Ovary (tissue), 10 donors: ENCODE data around the gene NPS. TPM values are rescaled to one million over a fixed set of nuclear protein-coding genes. Genes with fewer than 3 reads are reported as not detected.

Experiments
- DNase-seq, 5 donors: peaks; one replicate each; pipeline ENCODE4 v3.0.0-alpha.2; 2019 to 2020
- H3K27ac ChIP-seq, 2 donors: fragments of 200-600 bp; one replicate each; pipeline versions ENCODE4 v1.5.1 to v1.8.0; 2019 to 2022
- H3K27me3 ChIP-seq: fragments of 200-600 bp; one replicate; pipeline ENCODE4 v1.8.0; 2022
- H3K36me3 ChIP-seq: fragments of 200-600 bp; sonication (generic); one replicate; pipeline ENCODE4 v1.5.1; 2019
- H3K4me1 ChIP-seq: one replicate; pipeline ENCODE4 v1.8.1; 2013; ENCODE audit warnings: mild to moderate bottlenecking, moderate library complexity; ENCODE audit not compliant: insufficient read depth
- H3K4me3 ChIP-seq: fragments of 200-600 bp; sonication (generic); one replicate; pipeline ENCODE4 v1.5.1; 2017
- H3K9me3 ChIP-seq, 2 donors: fragments of 200-600 bp in 1 of 2; sonication (generic) in 1 of 2; one replicate each; pipeline versions ENCODE4 v1.5.1 to v1.8.1; 2013 to 2019; ENCODE audit warnings: mild to moderate bottlenecking in 1 of 2, moderate library complexity in 1 of 2
- CTCF ChIP-seq, 3 donors: fragments of 450-650 bp in 2 of 3; fragments of 200-600 bp in 1 of 3; IDR thresholded peaks; one replicate each; pipeline versions ENCODE4 v1.5.1 to v1.8.0; 2016 to 2022; ENCODE audit warnings: antibody characterized with exemption in 3 of 3, mild to moderate bottlenecking in 1 of 3
- EP300 ChIP-seq: sonication (generic); formaldehyde crosslinking; IDR thresholded peaks from one replicate; pipeline ENCODE4 v1.6.1; 2017; ENCODE audit warnings: antibody characterized with exemption
- POLR2A ChIP-seq: fragments of 450-650 bp; IDR thresholded peaks from one replicate; pipeline ENCODE4 v1.6.1; 2017; ENCODE audit warnings: antibody characterized with exemption, mild to moderate bottlenecking, moderate library complexity
- WGBS, 3 donors: extraction: QIAGEN DNeasy Blood & Tissue Kit in 1 of 3; methylation state at CpG; one replicate each; pipeline versions ENCODE4 v1.1.5 to v1.1.7; 2013 to 2017; 5-methylcytosine and 5-hydroxymethylcytosine counted together
- intact Hi-C, 4 donors: fragments of 100-400 bp; cut with DNase I; formaldehyde crosslinking; loops; one replicate each; pipeline versions ENCODE4 v1.11.0 to v1.15.1; 2022 to 2023
- long read RNA-seq, 3 donors: library from polyadenylated mRNA in 2 of 3; unstranded in 2 of 3; transcript quantifications; one replicate each; pipeline ENCODE4 v2.0.0 and lab custom pipeline, GENCODE V29; 2021 to 2026
- polyA plus RNA-seq, 2 donors: library from polyadenylated mRNA; stranded (reverse); fragments of 200-250 nt in 1 of 2; fragments of 350-450 nt in 1 of 2; fragmentation: Illumina TruSeq in 1 of 2; extraction: RNeasy Lipid Tissue Mini Kit (QIAGEN cat#74804) in 1 of 2; gene quantifications; one replicate each; pipeline ENCODE4 v1.2.3, GENCODE V29; 2013 to 2014
- total RNA-seq, 7 donors: library from RNA; depleted of rRNA in 2 of 7; stranded (reverse); fragments of >200 nt in 2 of 7; fragmentation: NEBNext Ultra II Directional in 3 of 7; extraction: Animal tissue kit (Norgen Biotek cat#: 25700) in 3 of 7; gene quantifications; one replicate each; pipeline versions ENCODE4 v1.1.0 to v1.2.4, GENCODE V29; 2016 to 2023
- donor health status: DM: no; HTN: no; CAD: no; lungs with moderate emphysema.
- donor health status: DM: no; HTN: no; CAD: no.
- donor health status: Bipolar disorder and iron deficiency.
- donor health status: DM: yes; HTN: yes; CAD: no.
- donor health status: DM: no; HTN: no; CAD: no.
- donor health status: DM: yes; HTN: yes; CAD: no.

Gene NPS, protein sequence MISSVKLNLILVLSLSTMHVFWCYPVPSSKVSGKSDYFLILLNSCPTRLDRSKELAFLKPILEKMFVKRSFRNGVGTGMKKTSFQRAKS
- total RNA-seq (not detected), polyA plus RNA-seq (not detected)
- long read RNA-seq, donor 1 = 0 reads
- long read RNA-seq, donor 2 = 0 reads
- long read RNA-seq, donor 3 = 0 reads

- no peak within 1 kb of the TSS for H3K4me3 ChIP-seq
- WGBS, 3 donors = 61 to 69% (median 66%) methylated on average over 4 of the region's 4 CpGs
- H3K27me3 ChIP-seq = no peaks in the 10 kb centered on the region
- H3K9me3 ChIP-seq = peaks cover 0 to under 1% of the 10 kb centered on the region in 2 donors
- TF ChIP-seq CTCF (IDR thresholded peaks at IDR 0.05) (no peak), POLR2A (no peak), EP300 (no peak)
- no peaks in the 10 kb centered on the region for H3K4me1 ChIP-seq
- no peaks in the 10 kb centered on the region for H3K36me3 ChIP-seq
- H3K27ac ChIP-seq = no peak within 1 kb of the TSS
- intact Hi-C loops = no loop called here
- no peak for DNase-seq
Measured at GRCh38 chr10:127549009-127549408, at the start of gene NPS. TSS of gene NPS (plus strand) at chr10:127549309. CDS start at chr10:127549369, 60 bp downstream.

DNA sequence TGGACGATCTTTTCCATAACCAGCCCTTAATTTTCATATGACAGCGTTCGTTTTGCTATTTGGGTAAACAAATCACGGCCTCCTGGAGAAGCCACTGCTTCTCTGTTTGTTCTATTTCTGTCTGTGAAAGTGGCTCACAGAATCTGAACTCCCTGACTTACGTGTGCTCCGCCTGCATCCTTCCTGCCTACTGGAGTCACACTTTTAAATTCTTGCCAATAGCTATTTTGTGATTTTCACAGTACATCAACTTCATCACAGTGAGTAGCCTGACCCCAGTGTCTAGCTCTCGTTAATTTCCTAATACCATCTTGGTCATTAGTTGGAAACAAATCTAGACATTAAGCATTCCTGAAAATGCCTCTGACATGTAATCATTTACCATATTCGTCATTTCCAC, 49.0 kb upstream of the NPS start:
- Histone ChIP-seq H3K4me1 (no peaks in the 10 kb centered on the region), H3K36me3 (no peaks in the 10 kb centered on the region), H3K9me3 (no peaks in the 10 kb centered on the region), H3K27me3 (no peaks in the 10 kb centered on the region), H3K4me3 (no peak overlapping the region), H3K27ac (no peak overlapping the region)
- TF ChIP-seq CTCF (IDR thresholded peaks at IDR 0.05) = no peak
- no peak for TF ChIP-seq EP300
- no peak for TF ChIP-seq POLR2A
- intact Hi-C loops = no loop called here
- WGBS, 3 donors = 78 to 82% (median 82%) methylated on average over 8 of the region's 8 CpGs
- DNase-seq = no peak

DNA sequence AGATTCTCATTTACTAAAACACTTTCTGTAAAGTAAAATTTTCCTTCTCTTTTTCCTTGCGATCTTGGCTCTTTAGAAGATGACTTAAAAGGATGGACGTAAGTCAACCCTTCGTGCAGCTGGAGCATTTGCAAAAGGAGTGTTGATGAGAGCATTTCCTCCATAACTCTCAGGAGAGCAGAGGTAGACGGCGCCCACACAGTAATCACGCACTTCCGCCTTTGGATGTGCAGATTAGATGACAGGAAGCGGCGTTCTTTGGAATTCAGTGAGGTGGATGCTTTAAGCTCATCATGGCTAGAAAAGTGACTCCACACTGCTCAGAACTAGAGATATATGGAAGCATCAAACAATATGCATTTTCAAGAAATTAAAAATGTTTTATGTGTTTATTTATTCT, 43.0 kb upstream of the NPS start:
- 63 to 79% (median 72%) methylated on average over 9 of the region's 9 CpGs for WGBS, 3 donors
- no peak for TF ChIP-seq POLR2A
- Histone ChIP-seq H3K36me3 (no peaks in the 10 kb centered on the region), H3K27me3 (no peaks in the 10 kb centered on the region), H3K9me3 (no peaks in the 10 kb centered on the region), H3K4me1 (no peaks in the 10 kb centered on the region), H3K4me3 (no peak overlapping the region), H3K27ac (no peak overlapping the region)
- DNase-seq = no peak
- intact Hi-C loops = no loop called here

DNA sequence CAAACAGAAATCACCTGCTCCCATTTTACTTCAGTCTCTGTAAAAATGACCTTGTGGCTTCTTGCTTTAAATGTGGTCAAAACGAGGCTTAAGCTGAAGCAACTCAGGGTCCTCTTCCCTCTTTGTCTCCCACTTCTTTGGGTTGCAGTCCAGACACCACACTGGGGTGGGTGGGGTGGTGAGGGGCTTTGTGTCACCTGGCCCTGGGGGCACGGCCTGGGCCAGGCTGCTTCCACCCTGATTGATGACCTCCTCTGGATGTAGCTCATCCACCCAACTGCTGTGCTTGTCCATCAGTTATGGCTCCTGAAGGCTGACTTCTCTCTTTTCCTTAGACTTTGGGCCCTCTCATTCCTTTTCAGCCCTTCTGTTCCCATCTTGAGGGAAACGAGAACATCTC, 26.8 kb upstream of the NPS start:
- no peaks in the 10 kb centered on the region for H3K9me3 ChIP-seq

More for the DNA sequence above, 26.8 kb upstream of the NPS start:
- no peak overlapping the region for H3K4me3 ChIP-seq
- TF ChIP-seq POLR2A (no peak), EP300 (no peak), CTCF (IDR thresholded peaks at IDR 0.05) (no peak)
- intact Hi-C loops = no loop called here
- H3K36me3 ChIP-seq = no peaks in the 10 kb centered on the region
- peaks cover under 1% of the 10 kb centered on the region for H3K4me1 ChIP-seq
- H3K27ac ChIP-seq = no peak overlapping the region
- DNase-seq = no peak
- 86 to 91% (median 87%) methylated on average over 3 of the region's 3 CpGs for WGBS, 3 donors
- no peaks in the 10 kb centered on the region for H3K27me3 ChIP-seq
